ENCODE data around the gene PARM1. TPM values are rescaled to one million over a fixed set of nuclear protein-coding genes. Genes with fewer than 3 reads are reported as not detected.

The PARM1 gene
- total RNA-seq, 1 donor from 2014 or later = not detected

DNA sequence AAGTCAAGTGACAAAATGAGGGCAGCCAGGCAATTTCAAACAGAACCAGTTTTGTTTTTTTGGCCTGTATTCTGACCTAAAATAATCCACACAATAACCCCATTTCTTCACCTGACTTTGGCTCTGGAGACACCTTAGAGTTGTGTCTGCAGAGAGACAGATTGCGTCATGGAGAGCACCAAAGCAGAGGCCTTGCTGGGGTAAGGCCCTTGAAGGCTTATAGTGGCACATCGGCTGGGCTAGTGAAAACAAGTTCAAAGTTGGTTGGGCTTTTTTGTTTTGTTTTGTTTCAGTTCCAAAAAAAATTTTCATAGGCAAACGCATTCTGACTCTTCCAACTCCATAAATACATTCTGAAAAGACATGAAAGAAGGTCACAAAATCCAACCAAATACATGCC is 34.4 kb downstream of the PARM1 start:
- Mint-ChIP-seq H3K27ac (ENCODE audit: unreplicated experiment) (no peak overlapping the region), H3K4me3 (ENCODE audit: unreplicated experiment) (no peak overlapping the region), H3K27me3 (ENCODE audit: unreplicated experiment) (no peaks in the 10 kb centered on the region), H3K36me3 (ENCODE audit: unreplicated experiment) (no peaks in the 10 kb centered on the region), H3K9me3 (ENCODE audit: unreplicated experiment) (no peaks in the 10 kb centered on the region), H3K4me1 (ENCODE audit: unreplicated experiment) (no peaks in the 10 kb centered on the region)
- DNase-seq (ENCODE audit: extremely low spot score, unreplicated experiment) = no peak
- TF ChIP-seq, protein P1, sequence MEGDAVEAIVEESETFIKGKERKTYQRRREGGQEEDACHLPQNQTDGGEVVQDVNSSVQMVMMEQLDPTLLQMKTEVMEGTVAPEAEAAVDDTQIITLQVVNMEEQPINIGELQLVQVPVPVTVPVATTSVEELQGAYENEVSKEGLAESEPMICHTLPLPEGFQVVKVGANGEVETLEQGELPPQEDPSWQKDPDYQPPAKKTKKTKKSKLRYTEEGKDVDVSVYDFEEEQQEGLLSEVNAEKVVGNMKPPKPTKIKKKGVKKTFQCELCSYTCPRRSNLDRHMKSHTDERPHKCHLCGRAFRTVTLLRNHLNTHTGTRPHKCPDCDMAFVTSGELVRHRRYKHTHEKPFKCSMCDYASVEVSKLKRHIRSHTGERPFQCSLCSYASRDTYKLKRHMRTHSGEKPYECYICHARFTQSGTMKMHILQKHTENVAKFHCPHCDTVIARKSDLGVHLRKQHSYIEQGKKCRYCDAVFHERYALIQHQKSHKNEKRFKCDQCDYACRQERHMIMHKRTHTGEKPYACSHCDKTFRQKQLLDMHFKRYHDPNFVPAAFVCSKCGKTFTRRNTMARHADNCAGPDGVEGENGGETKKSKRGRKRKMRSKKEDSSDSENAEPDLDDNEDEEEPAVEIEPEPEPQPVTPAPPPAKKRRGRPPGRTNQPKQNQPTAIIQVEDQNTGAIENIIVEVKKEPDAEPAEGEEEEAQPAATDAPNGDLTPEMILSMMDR (IDR thresholded peaks at IDR 0.05) = no peak

DNA sequence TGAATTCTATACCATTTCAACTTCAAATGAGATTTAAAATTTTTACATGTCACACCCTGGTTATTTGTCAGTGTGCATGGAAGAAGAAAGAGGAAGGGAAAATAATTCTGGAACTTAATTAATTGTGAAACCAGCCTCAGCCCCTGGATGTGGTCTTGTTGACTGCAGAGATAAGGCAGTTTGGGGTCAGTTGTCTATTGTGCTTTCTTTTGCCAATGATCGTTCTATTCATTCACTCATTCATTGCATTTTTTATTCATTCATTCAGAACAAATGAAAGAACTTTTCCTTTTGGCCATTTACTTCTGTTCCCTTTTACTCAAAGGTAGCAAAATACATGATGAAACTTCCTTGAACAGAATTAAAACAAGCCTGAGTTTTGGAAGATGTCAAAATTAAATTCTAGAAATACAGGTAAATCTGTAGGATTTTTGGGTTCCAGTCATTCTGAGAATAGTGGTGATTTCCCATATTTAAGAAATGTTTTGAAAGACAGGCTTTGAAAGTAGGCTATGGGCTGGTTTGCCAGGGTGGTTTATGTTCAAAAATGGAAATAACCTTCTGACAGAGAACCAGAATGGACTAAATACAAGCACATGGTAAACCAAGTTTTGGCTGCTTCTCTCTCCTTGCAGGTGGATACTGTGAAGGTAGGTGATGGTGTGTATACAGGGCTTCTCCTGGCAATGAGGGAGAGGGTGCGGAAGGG is 35.7 kb downstream of the PARM1 start:
- no peak for DNase-seq (ENCODE audit: extremely low spot score, unreplicated experiment)
- Mint-ChIP-seq H3K4me3 (ENCODE audit: unreplicated experiment) (no peak overlapping the region), H3K27ac (ENCODE audit: unreplicated experiment) (no peak overlapping the region), H3K4me1 (ENCODE audit: unreplicated experiment) (no peaks in the 10 kb centered on the region), H3K9me3 (ENCODE audit: unreplicated experiment) (no peaks in the 10 kb centered on the region), H3K36me3 (ENCODE audit: unreplicated experiment) (no peaks in the 10 kb centered on the region), H3K27me3 (ENCODE audit: unreplicated experiment) (no peaks in the 10 kb centered on the region)
- TF ChIP-seq, protein P1 (IDR thresholded peaks at IDR 0.05) = no peak

DNA sequence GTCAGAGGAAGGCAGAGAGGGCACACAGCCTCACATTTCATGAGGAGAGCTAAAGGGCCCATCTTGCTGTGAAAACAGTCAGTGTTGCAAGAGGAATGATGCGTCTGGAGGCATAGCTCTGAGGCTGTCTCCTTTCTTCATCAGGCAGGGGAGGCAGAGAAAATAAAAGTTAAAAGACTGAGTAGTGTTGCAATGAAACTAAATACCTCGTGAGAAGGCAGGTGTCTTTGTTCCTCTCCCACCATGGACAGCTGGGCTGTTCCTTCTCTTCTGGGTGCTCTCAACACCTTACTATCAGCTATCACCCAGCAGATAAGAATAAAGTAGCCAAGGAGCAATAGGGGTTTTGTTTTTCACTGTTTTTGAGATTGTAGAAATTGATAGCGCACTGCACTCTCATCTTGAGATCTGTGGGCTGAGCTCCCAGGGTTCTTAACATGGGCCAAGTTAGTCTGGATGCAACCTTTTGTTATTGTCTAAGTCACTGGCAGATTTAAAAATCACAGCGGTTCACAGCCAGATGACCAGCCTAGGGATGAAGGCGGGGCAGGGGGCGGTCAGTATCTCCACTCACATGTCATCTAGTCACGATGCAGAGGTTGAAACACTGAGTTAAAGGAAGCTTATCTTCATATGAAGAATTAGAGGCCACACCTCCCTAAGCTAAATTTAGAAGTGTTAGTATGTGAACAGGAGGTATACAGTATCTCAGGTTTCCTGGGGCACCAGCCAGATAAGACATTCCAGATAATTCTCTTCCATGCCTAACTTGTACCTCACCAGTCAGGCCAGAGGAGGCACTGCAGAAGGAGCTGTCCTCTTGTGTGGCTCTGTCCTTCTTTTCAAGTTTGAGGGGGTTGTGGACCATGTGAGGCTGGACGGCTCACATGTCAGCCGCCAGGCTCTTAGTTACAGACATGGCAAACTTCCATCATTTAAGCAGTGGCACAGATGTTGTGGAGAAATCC is 36.9 kb downstream of the PARM1 start:
- Mint-ChIP-seq H3K9me3 (ENCODE audit: unreplicated experiment) (no peaks in the 10 kb centered on the region), H3K4me3 (ENCODE audit: unreplicated experiment) (no peak overlapping the region), H3K27ac (ENCODE audit: unreplicated experiment) (no peak overlapping the region), H3K4me1 (ENCODE audit: unreplicated experiment) (no peaks in the 10 kb centered on the region), H3K36me3 (ENCODE audit: unreplicated experiment) (no peaks in the 10 kb centered on the region), H3K27me3 (ENCODE audit: unreplicated experiment) (no peaks in the 10 kb centered on the region)
- TF ChIP-seq, protein P1 (IDR thresholded peaks at IDR 0.05) = no peak
- no peak for DNase-seq (ENCODE audit: extremely low spot score, unreplicated experiment)

DNA sequence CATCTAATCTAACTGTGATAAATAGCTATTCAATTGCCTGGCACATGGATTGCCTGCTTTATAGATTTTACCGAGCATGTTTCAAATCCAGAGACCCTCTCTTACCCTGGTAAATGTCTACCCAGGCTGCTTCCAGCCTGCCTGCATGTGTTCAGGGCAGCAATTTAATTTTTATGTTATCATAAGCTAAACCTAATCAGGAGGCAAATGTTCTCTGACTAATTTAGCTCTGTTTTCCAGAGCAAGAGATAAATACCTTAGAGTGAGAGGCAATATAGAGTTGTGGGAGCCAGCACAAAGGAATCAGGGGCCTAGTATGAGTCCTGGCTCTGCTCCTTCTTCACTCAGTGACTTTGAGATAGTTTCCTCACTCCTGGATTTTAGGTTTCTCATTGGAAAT is 37.7 kb downstream of the PARM1 start:
- Mint-ChIP-seq H3K9me3 (ENCODE audit: unreplicated experiment) (no peaks in the 10 kb centered on the region), H3K27ac (ENCODE audit: unreplicated experiment) (no peak overlapping the region), H3K36me3 (ENCODE audit: unreplicated experiment) (no peaks in the 10 kb centered on the region), H3K4me1 (ENCODE audit: unreplicated experiment) (no peaks in the 10 kb centered on the region), H3K4me3 (ENCODE audit: unreplicated experiment) (no peak overlapping the region), H3K27me3 (ENCODE audit: unreplicated experiment) (no peaks in the 10 kb centered on the region)
- no peak for DNase-seq (ENCODE audit: extremely low spot score, unreplicated experiment)
- TF ChIP-seq, protein P1 (IDR thresholded peaks at IDR 0.05) = no peak

DNA sequence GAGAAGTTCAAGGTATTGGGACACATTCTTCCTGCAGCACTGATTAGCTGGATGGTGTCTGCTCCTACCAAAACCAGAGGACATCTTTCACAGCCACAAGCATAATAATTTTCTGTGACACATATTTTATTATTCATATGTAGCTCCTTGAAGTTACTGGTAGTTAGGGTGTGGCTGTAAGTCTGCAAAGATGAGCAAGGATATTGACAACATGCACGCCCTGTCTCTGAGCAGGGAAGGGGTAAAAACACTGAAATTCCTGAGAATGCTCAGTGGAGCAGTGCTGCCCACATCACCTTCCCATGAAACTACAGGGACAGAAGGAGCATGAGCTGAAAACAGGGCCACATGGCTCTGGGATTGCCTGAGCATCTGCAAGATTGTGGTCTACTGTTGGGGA is 38.9 kb downstream of the PARM1 start:
- no peak for DNase-seq (ENCODE audit: extremely low spot score, unreplicated experiment)
- Mint-ChIP-seq H3K27me3 (ENCODE audit: unreplicated experiment) (no peaks in the 10 kb centered on the region), H3K36me3 (ENCODE audit: unreplicated experiment) (no peaks in the 10 kb centered on the region), H3K27ac (ENCODE audit: unreplicated experiment) (no peak overlapping the region), H3K4me3 (ENCODE audit: unreplicated experiment) (no peak overlapping the region), H3K4me1 (ENCODE audit: unreplicated experiment) (no peaks in the 10 kb centered on the region), H3K9me3 (ENCODE audit: unreplicated experiment) (peaks cover 4% of the 10 kb centered on the region)
- TF ChIP-seq, protein P1 (IDR thresholded peaks at IDR 0.05) = no peak

All from osteocyte (in vitro differentiated cells).